Midbrain (tissue), 1 donor: Measurements from ENCODE around the gene LRGUK.

ENCODE experiments used
- DNase-seq: peaks from one replicate; lab custom pipeline; 2025; lab: John Stamatoyannopoulos, UW

The LRGUK gene

GRCh38 chr7:134301592-134301991, 174.5 kb downstream of the LRGUK start:
- DNase-seq, result no peak

- no peak for DNase-seq
These were observed 175.0 kb downstream of the LRGUK start for GRCh38 chr7:134302120-134302519.

- no peak for DNase-seq
These were observed 180.2 kb downstream of the LRGUK start for GRCh38 chr7:134307320-134307719.

- no peak for DNase-seq
These were observed 181.4 kb downstream of the LRGUK start for GRCh38 chr7:134308548-134308947.

- DNase-seq, result no peak
These were observed 184.7 kb downstream of the LRGUK start for GRCh38 chr7:134311807-134312206.

GRCh38 chr7:134312717-134313116, 185.6 kb downstream of the LRGUK start:
- DNase-seq, result no peak

GRCh38 chr7:134313543-134313942, 186.4 kb downstream of the LRGUK start:
- no peak for DNase-seq
